ENCODE results near the gene KLF5.

Gene KLF5

GRCh38 chr13:73059460-73060250 is 850 bp downstream of the KLF5 start:
- no peak for DNase-seq (ENCODE audit: low spot score)

GRCh38 chr13:73060251-73061160 is 1.7 kb downstream of the KLF5 start:
- no peak for DNase-seq (ENCODE audit: low spot score)

GRCh38 chr13:73061473-73061872 is 2.7 kb downstream of the KLF5 start:
- DNase-seq (ENCODE audit: low spot score) = peak; percentile 22

GRCh38 chr13:73061876-73062275 is 3.1 kb downstream of the KLF5 start:
- no peak for DNase-seq (ENCODE audit: low spot score)

GRCh38 chr13:73062468-73062867 is 3.7 kb downstream of the KLF5 start:
- DNase-seq (ENCODE audit: low spot score) = no peak

GRCh38 chr13:73063166-73063565 is 4.4 kb downstream of the KLF5 start:
- DNase-seq (ENCODE audit: low spot score) = no peak

- DNase-seq (ENCODE audit: low spot score) = no peak
These were observed 6.2 kb downstream of the KLF5 start for GRCh38 chr13:73065036-73065435.

- DNase-seq (ENCODE audit: low spot score) = no peak
These were observed 7.0 kb downstream of the KLF5 start for GRCh38 chr13:73065665-73066340.

GRCh38 chr13:73069206-73069805 is 10.5 kb downstream of the KLF5 start:
- no peak for DNase-seq (ENCODE audit: low spot score)

- DNase-seq (ENCODE audit: low spot score) = no peak
These were observed 11.8 kb downstream of the KLF5 start for GRCh38 chr13:73070451-73071098.

- no peak for DNase-seq (ENCODE audit: low spot score)
These were observed 13.6 kb downstream of the KLF5 start for GRCh38 chr13:73072239-73072900.

GRCh38 chr13:73073050-73073449 is 14.2 kb downstream of the KLF5 start:
- no peak for DNase-seq (ENCODE audit: low spot score)

GRCh38 chr13:73074014-73074413 is 15.2 kb downstream of the KLF5 start:
- no peak for DNase-seq (ENCODE audit: low spot score)

- DNase-seq (ENCODE audit: low spot score) = no peak
These were observed 16.1 kb downstream of the KLF5 start for GRCh38 chr13:73074926-73075325.

- DNase-seq (ENCODE audit: low spot score) = no peak
These were observed 16.7 kb downstream of the KLF5 start for GRCh38 chr13:73075546-73075945.

- no peak for DNase-seq (ENCODE audit: low spot score)
These were observed 17.1 kb downstream of the KLF5 start for GRCh38 chr13:73075954-73076353.

GRCh38 chr13:73077865-73078264 is 19.1 kb downstream of the KLF5 start:
- DNase-seq (ENCODE audit: low spot score) = no peak

- no peak for DNase-seq (ENCODE audit: low spot score)
These were observed 20.6 kb downstream of the KLF5 start for GRCh38 chr13:73079359-73079758.

GRCh38 chr13:73081256-73081915 is 22.6 kb downstream of the KLF5 start:
- no peak for DNase-seq (ENCODE audit: low spot score)

GRCh38 chr13:73082471-73082870 is 23.7 kb downstream of the KLF5 start:
- DNase-seq (ENCODE audit: low spot score) = no peak

- no peak for DNase-seq (ENCODE audit: low spot score)
These were observed 24.1 kb downstream of the KLF5 start for GRCh38 chr13:73082895-73083294.

Measured in putamen (tissue), 1 donor.